SK-N-SH treated with all-trans-retinoic acid at 6 μM for 48 hours (cell line): ENCODE data around the gene NARF.
"Not testable (repeated sequence)": the region's sequence is repeated elsewhere in the genome, so short reads cannot be mapped to it uniquely, and the experiment has no call there.

Experiments used
- ARNTL ChIP-seq: fragments of 450-650 bp; formaldehyde crosslinking; IDR thresholded peaks from 2 replicates; pipeline ENCODE4 v1.5.0; 2020; ENCODE audit warnings: low read depth, mild to moderate bottlenecking, moderate library complexity, borderline replicate concordance
- BACH2 ChIP-seq: fragments of 250-450 bp; sonication (Bioruptor Pico); IDR thresholded peaks from 2 replicates; pipeline ENCODE4 v1.9.0; 2021; ENCODE audit warnings: mild to moderate bottlenecking, borderline replicate concordance
- ESRRG ChIP-seq: fragments of 250-450 bp; sonication (Bioruptor Pico); IDR thresholded peaks from 2 replicates; pipeline ENCODE4 v1.6.1; 2021; ENCODE audit warnings: mild to moderate bottlenecking
- PPARA ChIP-seq: fragments of 250-450 bp; sonication (Bioruptor Pico); IDR thresholded peaks from 2 replicates; pipeline ENCODE4 v1.5.0; 2020; ENCODE audit warnings: mild to moderate bottlenecking, borderline replicate concordance
- RARB ChIP-seq: fragments of 250-450 bp; sonication (Bioruptor Pico); IDR thresholded peaks from 2 replicates; pipeline ENCODE4 v1.8.0; 2021; ENCODE audit warnings: mild to moderate bottlenecking, moderate library complexity
- TCF4 ChIP-seq: fragments of 250-450 bp; sonication (Bioruptor Pico); IDR thresholded peaks from 2 replicates; pipeline ENCODE4 v1.8.0; 2021; ENCODE audit warnings: mild to moderate bottlenecking, moderate library complexity, borderline replicate concordance
- ZC3H10 ChIP-seq: fragments of 250-450 bp; sonication (Bioruptor Pico); IDR thresholded peaks from 2 replicates; pipeline ENCODE4 v1.5.1; 2021; ENCODE audit warnings: mild to moderate bottlenecking, moderate library complexity
- ZFP3 ChIP-seq: fragments of 250-450 bp; sonication (Bioruptor Pico); IDR thresholded peaks from 2 replicates; pipeline ENCODE4 v1.5.0; 2020; ENCODE audit warnings: mild to moderate bottlenecking, moderate library complexity
- ZNF8 ChIP-seq: fragments of 450-650 bp; formaldehyde crosslinking; IDR thresholded peaks from 2 replicates; pipeline ENCODE4 v1.5.0; 2020; ENCODE audit warnings: mild to moderate bottlenecking, moderate library complexity
- TF ChIP-seq, protein P1 (sequence below): fragments of 250-450 bp; sonication (Bioruptor Pico); IDR thresholded peaks from 2 replicates; pipeline ENCODE4 v1.8.0; 2020; ENCODE audit warnings: mild to moderate bottlenecking, moderate library complexity, borderline replicate concordance
- TF ChIP-seq, protein P2 (sequence below): fragments of 250-450 bp; sonication (Bioruptor Pico); IDR thresholded peaks from 2 replicates; pipeline ENCODE4 v1.5.0; 2020; ENCODE audit warnings: mild to moderate bottlenecking, moderate library complexity

GRCh38 chr17:82506402-82506801 is 47.9 kb downstream of the NARF start:
- TF ChIP-seq BACH2 (CRISPR knock-in tag); ZNF8 (CRISPR knock-in tag); PPARA (CRISPR knock-in tag); ARNTL (CRISPR knock-in tag); ESRRG; ZFP3 (CRISPR knock-in tag); RARB (CRISPR knock-in tag); ZC3H10 (CRISPR knock-in tag); TCF4 (CRISPR knock-in tag): not testable (repeated sequence)
- TF ChIP-seq, protein P1, sequence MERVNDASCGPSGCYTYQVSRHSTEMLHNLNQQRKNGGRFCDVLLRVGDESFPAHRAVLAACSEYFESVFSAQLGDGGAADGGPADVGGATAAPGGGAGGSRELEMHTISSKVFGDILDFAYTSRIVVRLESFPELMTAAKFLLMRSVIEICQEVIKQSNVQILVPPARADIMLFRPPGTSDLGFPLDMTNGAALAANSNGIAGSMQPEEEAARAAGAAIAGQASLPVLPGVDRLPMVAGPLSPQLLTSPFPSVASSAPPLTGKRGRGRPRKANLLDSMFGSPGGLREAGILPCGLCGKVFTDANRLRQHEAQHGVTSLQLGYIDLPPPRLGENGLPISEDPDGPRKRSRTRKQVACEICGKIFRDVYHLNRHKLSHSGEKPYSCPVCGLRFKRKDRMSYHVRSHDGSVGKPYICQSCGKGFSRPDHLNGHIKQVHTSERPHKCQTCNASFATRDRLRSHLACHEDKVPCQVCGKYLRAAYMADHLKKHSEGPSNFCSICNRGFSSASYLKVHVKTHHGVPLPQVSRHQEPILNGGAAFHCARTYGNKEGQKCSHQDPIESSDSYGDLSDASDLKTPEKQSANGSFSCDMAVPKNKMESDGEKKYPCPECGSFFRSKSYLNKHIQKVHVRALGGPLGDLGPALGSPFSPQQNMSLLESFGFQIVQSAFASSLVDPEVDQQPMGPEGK: not testable (repeated sequence)
- TF ChIP-seq, protein P2, sequence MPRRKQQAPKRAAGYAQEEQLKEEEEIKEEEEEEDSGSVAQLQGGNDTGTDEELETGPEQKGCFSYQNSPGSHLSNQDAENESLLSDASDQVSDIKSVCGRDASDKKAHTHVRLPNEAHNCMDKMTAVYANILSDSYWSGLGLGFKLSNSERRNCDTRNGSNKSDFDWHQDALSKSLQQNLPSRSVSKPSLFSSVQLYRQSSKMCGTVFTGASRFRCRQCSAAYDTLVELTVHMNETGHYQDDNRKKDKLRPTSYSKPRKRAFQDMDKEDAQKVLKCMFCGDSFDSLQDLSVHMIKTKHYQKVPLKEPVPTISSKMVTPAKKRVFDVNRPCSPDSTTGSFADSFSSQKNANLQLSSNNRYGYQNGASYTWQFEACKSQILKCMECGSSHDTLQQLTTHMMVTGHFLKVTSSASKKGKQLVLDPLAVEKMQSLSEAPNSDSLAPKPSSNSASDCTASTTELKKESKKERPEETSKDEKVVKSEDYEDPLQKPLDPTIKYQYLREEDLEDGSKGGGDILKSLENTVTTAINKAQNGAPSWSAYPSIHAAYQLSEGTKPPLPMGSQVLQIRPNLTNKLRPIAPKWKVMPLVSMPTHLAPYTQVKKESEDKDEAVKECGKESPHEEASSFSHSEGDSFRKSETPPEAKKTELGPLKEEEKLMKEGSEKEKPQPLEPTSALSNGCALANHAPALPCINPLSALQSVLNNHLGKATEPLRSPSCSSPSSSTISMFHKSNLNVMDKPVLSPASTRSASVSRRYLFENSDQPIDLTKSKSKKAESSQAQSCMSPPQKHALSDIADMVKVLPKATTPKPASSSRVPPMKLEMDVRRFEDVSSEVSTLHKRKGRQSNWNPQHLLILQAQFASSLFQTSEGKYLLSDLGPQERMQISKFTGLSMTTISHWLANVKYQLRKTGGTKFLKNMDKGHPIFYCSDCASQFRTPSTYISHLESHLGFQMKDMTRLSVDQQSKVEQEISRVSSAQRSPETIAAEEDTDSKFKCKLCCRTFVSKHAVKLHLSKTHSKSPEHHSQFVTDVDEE: not testable (repeated sequence)
